HEK293T (cell line): Measurements from ENCODE around the gene RNASE9.

ENCODE experiments used
- ARNT ChIP-seq: fragments of 450-650 bp; IDR thresholded peaks from 2 replicates; pipeline ENCODE4 v1.6.1; 2017; ENCODE audit warnings: mild to moderate bottlenecking
- BHLHE40 ChIP-seq: fragments of 450-650 bp; IDR thresholded peaks from 2 replicates; pipeline ENCODE4 v1.6.1; 2016; ENCODE audit warnings: mild to moderate bottlenecking, moderate library complexity, borderline replicate concordance
- CTBP1 ChIP-seq: fragments of 450-650 bp; IDR thresholded peaks from 2 replicates; pipeline ENCODE4 v1.6.1; 2016; ENCODE audit warnings: borderline replicate concordance
- FOXA1 ChIP-seq: fragments of 450-650 bp; IDR thresholded peaks from 2 replicates; pipeline ENCODE4 v1.6.1; 2016; ENCODE audit warnings: mild to moderate bottlenecking
- FOXM1 ChIP-seq: fragments of 450-650 bp; IDR thresholded peaks from 2 replicates; pipeline ENCODE4 v1.6.1; 2017; ENCODE audit warnings: mild to moderate bottlenecking, borderline replicate concordance
- HDGF ChIP-seq: fragments of 450-650 bp; IDR thresholded peaks from 2 replicates; pipeline ENCODE4 v1.6.1; 2017; ENCODE audit warnings: antibody characterized with exemption, borderline replicate concordance
- L3MBTL2 ChIP-seq: fragments of 450-650 bp; conservative IDR thresholded peaks from 2 replicates; pipeline ENCODE4 v1.6.1; 2016; ENCODE audit warnings: mild to moderate bottlenecking
- LEF1 ChIP-seq: fragments of 450-650 bp; IDR thresholded peaks from 2 replicates; pipeline ENCODE4 v1.6.1; 2017; ENCODE audit warnings: mild to moderate bottlenecking, borderline replicate concordance
- NFRKB ChIP-seq: fragments of 450-650 bp; IDR thresholded peaks from 2 replicates; pipeline ENCODE4 v1.6.1; 2016; ENCODE audit warnings: mild to moderate bottlenecking, moderate library complexity
- PKNOX1 ChIP-seq: fragments of 450-650 bp; IDR thresholded peaks from 2 replicates; pipeline ENCODE4 v1.6.1; 2016
- SP1 ChIP-seq: fragments of 450-650 bp; IDR thresholded peaks from 2 replicates; pipeline ENCODE4 v1.6.1; 2017
- SUZ12 ChIP-seq: fragments of 450-650 bp; IDR thresholded peaks from 2 replicates; pipeline ENCODE4 v1.6.1; 2016; ENCODE audit warnings: mild to moderate bottlenecking
- TARDBP ChIP-seq: fragments of 450-650 bp; IDR thresholded peaks from 2 replicates; pipeline ENCODE4 v1.6.1; 2016
- ZNF384 ChIP-seq: fragments of 450-650 bp; IDR thresholded peaks from 2 replicates; pipeline ENCODE4 v1.6.1; 2016

- no peak for TF ChIP-seq ZNF384
- no peak for TF ChIP-seq L3MBTL2
- TF ChIP-seq SP1 = no peak
- no peak for TF ChIP-seq HDGF
- no peak for TF ChIP-seq SUZ12
- TF ChIP-seq LEF1 = no peak
- no peak for TF ChIP-seq BHLHE40
- no peak for TF ChIP-seq PKNOX1
- no peak for TF ChIP-seq CTBP1
- TF ChIP-seq NFRKB = no peak
- no peak for TF ChIP-seq FOXM1
- TF ChIP-seq TARDBP = no peak
- no peak for TF ChIP-seq FOXA1
- TF ChIP-seq ARNT = no peak
Observed at GRCh38 chr14:20515846-20516245, 45.0 kb downstream of the RNASE9 start.
